Pancreas (tissue), 10 donors: ENCODE results near the gene SMCO4. TPM values are rescaled to one million over a fixed set of nuclear protein-coding genes. Genes with fewer than 3 reads are reported as not detected.

Experiments used
- ATAC-seq, 4 donors: fragments of 200-7000 bp; cut with Tn5 transposase; one replicate each; pipeline versions ENCODE4 v1.8.0 to v1.9.1; 2020; ENCODE audit warnings: mild to moderate bottlenecking in 4 of 4, moderate library complexity in 4 of 4
- DNase-seq, 6 donors: peaks; one replicate each; pipeline ENCODE4 v3.0.0-alpha.2; 2020
- FAIRE-seq: peaks from 2 replicates; lab custom pipeline; 2012; peaks lifted over from hg19 to GRCh38; lab: Jason Lieb, UNC
- H3K27ac ChIP-seq, 4 donors: fragments of 200-600 bp; sonication (generic); 1 replicate in 3 of 4; 2 replicates in 1 of 4; pipeline versions ENCODE4 v1.5.0 to v1.8.0; 2020
- H3K27me3 ChIP-seq, 4 donors: fragments of 200-600 bp; one replicate each; pipeline ENCODE4 v1.8.0; 2021
- H3K36me3 ChIP-seq, 3 donors: fragments of 200-600 bp; sonication (generic) in 1 of 3; one replicate each; pipeline versions ENCODE4 v1.5.0 to v1.8.0; 2020 to 2021
- H3K4me1 ChIP-seq, 3 donors: fragments of 200-600 bp; one replicate each; pipeline ENCODE4 v1.8.0; 2021
- H3K4me3 ChIP-seq, 4 donors: fragments of 200-600 bp; sonication (generic) in 2 of 4; one replicate each; pipeline versions ENCODE4 v1.5.0 to v1.8.0; 2020 to 2021
- H3K9me3 ChIP-seq, 4 donors: fragments of 200-600 bp; one replicate each; pipeline ENCODE4 v1.8.0; 2021
- WGBS, 2 donors: extraction: QIAGEN DNeasy Blood & Tissue Kit; methylation state at CpG; one replicate each; pipeline ENCODE4 v1.1.7; 2013; 5-methylcytosine and 5-hydroxymethylcytosine counted together
- intact Hi-C, 3 donors: fragments of 100-400 bp; cut with DNase I; formaldehyde crosslinking; loops; one replicate each; pipeline versions ENCODE4 v1.11.1 to v1.14.2; 2022
- polyA plus RNA-seq, 2 donors: library from polyadenylated mRNA; stranded (reverse); fragments of 200-250 nt; gene quantifications; one replicate each; pipeline ENCODE4 v1.2.3, GENCODE V29; 2013
- total RNA-seq, 6 donors: library from RNA; stranded (reverse); fragmentation: NEBNext Ultra II Directional in 4 of 6; extraction: Animal tissue kit (Norgen Biotek cat#: 25700) in 4 of 6; gene quantifications; one replicate each; pipeline versions ENCODE4 v1.2.1 to v1.2.4, GENCODE V29; 2021 to 2023
- TF ChIP-seq, protein P1 (sequence below), 4 donors: fragments of 200-600 bp; sonication (generic) in 3 of 4; IDR thresholded peaks; one replicate each; pipeline versions ENCODE4 v1.5.0 to v1.8.0; 2021; ENCODE audit warnings: antibody characterized with exemption in 4 of 4
- donor health status: healthy with polysubstance abuse.
- donor health status: DM: no; HTN: no; CAD: no; lungs with moderate emphysema.
- donor health status: DM: no; HTN: no; CAD: no.
- donor health status: control.
- donor health status: control.
- donor health status: Bipolar disorder and iron deficiency.
- donor health status: DM: yes; HTN: yes; CAD: no.
- donor health status: DM: no; HTN: no; CAD: no.
- donor health status: DM: no; HTN: no; CAD: no.
- donor health status: DM: yes; HTN: yes; CAD: no.

SMCO4 gene
- total and polyA plus RNA-seq, 8 donors = 15.6 to 41.8 (median 19.6) TPM

DNA sequence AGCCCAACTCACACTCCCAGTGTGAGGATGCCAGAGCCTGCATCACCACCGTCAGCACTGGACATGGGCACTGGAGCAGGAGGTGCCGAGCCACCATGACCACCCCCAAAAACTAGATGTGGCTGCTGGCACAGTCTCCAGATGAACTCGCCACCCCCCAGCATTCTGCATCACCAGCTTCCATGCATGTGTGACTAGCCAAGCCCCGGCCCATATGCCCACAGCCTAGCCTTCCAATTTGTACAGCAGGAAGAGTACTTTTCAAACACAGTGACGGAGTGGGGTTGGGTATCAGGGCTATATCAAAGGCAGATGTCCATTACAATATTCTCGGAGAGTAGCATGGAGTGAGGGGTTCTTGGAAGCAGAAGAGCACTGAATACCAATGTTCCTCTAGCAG is 62.9 kb downstream of the SMCO4 start:
- ATAC-seq (no peak), DNase-seq (no peak), FAIRE-seq (no peak)
- Histone ChIP-seq H3K4me1 (peaks cover 0 to 5% (median 4%) of the 10 kb centered on the region in 3 donors), H3K36me3 (no peaks in the 10 kb centered on the region), H3K27ac (no peak overlapping the region), H3K9me3 (no peaks in the 10 kb centered on the region), H3K4me3 (no peak overlapping the region), H3K27me3 (no peaks in the 10 kb centered on the region)
- TF ChIP-seq, protein P1, sequence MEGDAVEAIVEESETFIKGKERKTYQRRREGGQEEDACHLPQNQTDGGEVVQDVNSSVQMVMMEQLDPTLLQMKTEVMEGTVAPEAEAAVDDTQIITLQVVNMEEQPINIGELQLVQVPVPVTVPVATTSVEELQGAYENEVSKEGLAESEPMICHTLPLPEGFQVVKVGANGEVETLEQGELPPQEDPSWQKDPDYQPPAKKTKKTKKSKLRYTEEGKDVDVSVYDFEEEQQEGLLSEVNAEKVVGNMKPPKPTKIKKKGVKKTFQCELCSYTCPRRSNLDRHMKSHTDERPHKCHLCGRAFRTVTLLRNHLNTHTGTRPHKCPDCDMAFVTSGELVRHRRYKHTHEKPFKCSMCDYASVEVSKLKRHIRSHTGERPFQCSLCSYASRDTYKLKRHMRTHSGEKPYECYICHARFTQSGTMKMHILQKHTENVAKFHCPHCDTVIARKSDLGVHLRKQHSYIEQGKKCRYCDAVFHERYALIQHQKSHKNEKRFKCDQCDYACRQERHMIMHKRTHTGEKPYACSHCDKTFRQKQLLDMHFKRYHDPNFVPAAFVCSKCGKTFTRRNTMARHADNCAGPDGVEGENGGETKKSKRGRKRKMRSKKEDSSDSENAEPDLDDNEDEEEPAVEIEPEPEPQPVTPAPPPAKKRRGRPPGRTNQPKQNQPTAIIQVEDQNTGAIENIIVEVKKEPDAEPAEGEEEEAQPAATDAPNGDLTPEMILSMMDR (IDR thresholded peaks at IDR 0.05) = no peak
- intact Hi-C loops = no loop called here
- 96% methylated on average over 6 of the region's 6 CpGs for WGBS, 2 donors

DNA sequence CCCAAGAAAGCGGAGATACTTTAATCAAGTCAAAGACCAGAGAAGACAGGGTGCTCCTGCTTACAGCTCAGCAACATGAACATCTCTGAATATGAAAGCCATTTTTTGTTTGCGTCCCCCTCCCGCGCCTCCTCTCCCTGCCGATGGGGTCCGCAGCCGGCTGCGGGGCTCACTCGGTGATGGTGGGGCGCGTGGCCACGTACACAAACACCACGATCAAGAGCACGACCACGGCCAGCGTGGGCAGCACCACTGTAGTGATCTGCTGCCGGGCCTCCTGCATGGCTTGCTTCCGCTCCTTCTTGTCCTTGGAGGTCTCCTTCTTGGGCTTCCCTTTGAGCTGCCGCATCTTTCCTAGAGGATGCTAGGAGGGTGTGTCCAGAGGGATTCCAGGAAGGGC is 64.3 kb downstream of the SMCO4 start:
- ATAC-seq (no peak), FAIRE-seq (no peak), DNase-seq (no peak)
- Histone ChIP-seq H3K4me3 (no peak overlapping the region), H3K27ac (no peak overlapping the region), H3K27me3 (no peaks in the 10 kb centered on the region), H3K4me1 (no peaks in the 10 kb centered on the region), H3K36me3 (no peaks in the 10 kb centered on the region), H3K9me3 (no peaks in the 10 kb centered on the region)
- intact Hi-C loops = no loop called here
- TF ChIP-seq, protein P1 (IDR thresholded peaks at IDR 0.05) = no peak
- WGBS, 2 donors = 94 to 98% methylated on average over 19 of the region's 19 CpGs

DNA sequence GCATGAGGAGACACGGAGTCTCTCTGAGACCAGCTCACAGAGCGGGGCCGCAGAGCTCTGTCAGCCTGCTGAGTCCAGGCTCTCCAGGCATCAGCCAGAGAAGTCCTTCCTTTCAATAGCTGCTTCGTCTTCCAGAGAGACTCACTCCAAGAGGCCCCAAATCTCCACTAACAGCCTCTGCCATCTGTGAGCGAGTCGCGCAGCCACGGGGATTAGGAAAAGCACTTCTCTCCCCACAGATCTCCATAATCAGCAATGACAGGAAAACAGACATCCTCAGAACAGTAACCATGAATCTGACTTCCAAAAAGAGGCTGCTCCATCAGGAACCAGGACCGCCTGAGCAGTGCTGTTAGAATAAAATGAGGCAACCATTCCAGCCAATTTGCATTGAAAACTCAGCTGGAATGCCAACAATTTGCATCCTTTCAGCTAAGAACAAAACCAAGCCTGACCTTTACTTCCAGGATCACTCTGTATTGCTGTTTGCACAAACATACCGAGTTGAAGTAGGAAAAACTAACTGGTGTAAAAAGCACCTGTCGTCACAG is 65.4 kb downstream of the SMCO4 start:
- Histone ChIP-seq H3K36me3 (no peaks in the 10 kb centered on the region), H3K9me3 (no peaks in the 10 kb centered on the region), H3K27me3 (no peaks in the 10 kb centered on the region), H3K4me1 (no peaks in the 10 kb centered on the region), H3K27ac (no peak overlapping the region), H3K4me3 (no peak overlapping the region)
- ATAC-seq = no peak
- FAIRE-seq = no peak
- intact Hi-C loops = no loop called here
- 91 to 94% methylated on average over 11 of the region's 11 CpGs for WGBS, 2 donors
- TF ChIP-seq, protein P1 (IDR thresholded peaks at IDR 0.05) = no peak
- DNase-seq = no peak

DNA sequence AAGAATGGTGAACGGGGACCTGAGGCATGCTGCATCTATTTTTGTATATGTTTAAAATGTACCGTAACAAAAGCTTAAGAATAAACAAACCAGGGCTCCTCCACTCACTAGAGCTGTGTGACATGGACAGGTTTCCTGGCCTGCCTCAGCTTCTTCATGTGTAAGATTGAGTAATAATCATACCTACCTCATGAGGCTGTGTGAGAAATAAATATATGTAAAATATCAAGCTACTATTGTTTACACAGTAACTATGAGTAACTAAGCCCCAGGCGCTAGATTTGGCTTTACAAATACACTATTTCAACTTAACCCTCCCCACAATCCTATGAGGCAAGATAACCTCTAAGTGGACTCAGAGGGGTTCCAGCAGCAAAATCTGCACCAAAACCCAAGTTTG is 66.4 kb downstream of the SMCO4 start:
- intact Hi-C loops = no loop called here
- TF ChIP-seq, protein P1 (IDR thresholded peaks at IDR 0.05) = no peak
- Histone ChIP-seq H3K9me3 (no peaks in the 10 kb centered on the region), H3K4me1 (no peaks in the 10 kb centered on the region), H3K36me3 (no peaks in the 10 kb centered on the region), H3K4me3 (no peak overlapping the region), H3K27me3 (no peaks in the 10 kb centered on the region), H3K27ac (no peak overlapping the region)
- FAIRE-seq = no peak
- 73 to 75% methylated on average over 3 of the region's 3 CpGs for WGBS, 2 donors
- no peak for DNase-seq
- ATAC-seq = no peak

DNA sequence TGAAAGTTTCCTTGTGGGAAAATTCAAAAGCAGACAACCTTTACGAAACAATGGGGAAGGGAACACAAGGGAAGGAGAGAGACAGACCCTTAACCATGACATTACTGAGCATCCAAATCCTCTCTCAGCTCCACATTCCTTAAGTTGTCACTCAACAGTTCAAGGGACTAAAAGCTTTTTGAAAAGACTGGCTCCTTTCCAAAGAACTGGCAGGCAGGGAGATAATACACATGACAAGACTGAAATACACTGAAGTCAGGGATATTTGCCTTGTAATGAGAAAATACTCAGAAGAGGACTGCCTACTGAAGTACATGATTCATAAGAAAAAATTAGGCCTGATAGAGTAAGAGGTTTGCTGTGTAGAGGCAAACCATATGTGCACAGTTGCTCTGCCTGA is 69.1 kb downstream of the SMCO4 start:
- no peaks in the 10 kb centered on the region for H3K36me3 ChIP-seq
- WGBS, 2 donors = 81 to 82% methylated on average over 1 of the region's 1 CpG
- FAIRE-seq = no peak
- no peak overlapping the region for H3K27ac ChIP-seq
- no peak overlapping the region for H3K4me3 ChIP-seq
- ATAC-seq = peak in 2 of 4 donors; percentile 16 to 28
- intact Hi-C loops = no loop called here
- no peak for DNase-seq
- H3K4me1 ChIP-seq = peaks cover 0 to 4% (median under 1%) of the 10 kb centered on the region in 3 donors
- H3K27me3 ChIP-seq = no peaks in the 10 kb centered on the region
- TF ChIP-seq, protein P1 (IDR thresholded peaks at IDR 0.05) = no peak
- no peaks in the 10 kb centered on the region for H3K9me3 ChIP-seq
